Globus pallidus (tissue), 1 donor: ENCODE measurements around the gene RGL2.
"Not testable (repeated sequence)": the region's sequence is repeated elsewhere in the genome, so short reads cannot be mapped to it uniquely, and the experiment has no call there.

ENCODE experiments used
- DNase-seq: peaks from one replicate; pipeline ENCODE4 v3.0.0-alpha.2; 2015; ENCODE audit warnings: low spot score

The RGL2 gene

GRCh38 chr6:33294086-33294823, 4.5 kb downstream of the RGL2 start:
- DNase-seq = no peak

GRCh38 chr6:33292996-33293682, 5.6 kb downstream of the RGL2 start:
- DNase-seq = no peak

GRCh38 chr6:33290459-33290858, 8.3 kb downstream of the RGL2 start:
- DNase-seq = no peak

GRCh38 chr6:33289784-33290315, 8.9 kb downstream of the RGL2 start:
- DNase-seq = no peak

DNA sequence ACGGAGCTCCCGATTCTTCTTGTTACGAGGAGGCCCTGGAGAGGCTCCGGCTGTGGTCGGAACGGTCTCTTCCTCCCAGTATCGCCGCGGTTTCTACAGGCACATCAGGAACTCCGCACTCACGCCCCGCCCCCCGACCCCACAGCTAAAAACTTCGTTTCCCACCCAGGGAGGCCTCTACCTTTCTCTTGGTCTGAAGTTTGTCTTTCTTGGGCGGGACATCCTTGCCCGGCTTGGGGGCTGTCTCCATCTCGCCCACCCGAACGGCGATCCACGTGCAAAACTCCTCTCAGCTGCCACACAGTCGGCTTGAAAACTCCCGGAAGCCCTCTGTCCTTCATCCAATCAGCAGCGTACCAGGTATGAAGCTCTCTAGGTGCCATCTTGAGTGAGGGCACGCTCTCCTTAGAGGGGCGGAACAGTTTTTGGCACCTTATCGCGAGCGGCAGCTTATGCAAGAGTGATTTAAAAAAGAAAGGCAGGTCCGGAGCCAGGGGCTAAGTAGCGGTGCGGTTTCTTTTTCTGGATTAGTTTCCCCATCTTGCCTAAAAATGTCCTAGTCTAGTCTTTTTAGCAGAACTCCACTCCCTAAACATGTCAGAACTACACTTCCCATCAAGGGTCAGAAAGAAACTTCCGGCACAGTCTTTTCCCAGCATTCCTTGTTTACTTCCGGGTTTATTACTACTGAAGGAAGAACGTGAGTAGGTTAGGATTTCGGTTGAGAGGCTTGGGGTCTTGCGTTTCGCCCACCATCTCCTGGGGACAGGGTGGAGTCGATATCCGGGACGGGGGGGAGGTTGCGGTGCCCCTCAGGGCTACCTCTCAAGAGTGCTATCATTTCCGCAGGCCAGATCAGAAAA, 9.6 kb downstream of the RGL2 start, which contains the start of the genes PFDN6 and WDR46:
Gene PFDN6 (plus strand): TSS at position 681 of the 863 bp plus-strand sequence. CDS start 256 bp downstream, outside the sequence.
Gene WDR46 (minus strand): TSS at position 319 of the 863 bp plus-strand sequence. CDS start 69 bp downstream, at position 250.
- DNase-seq = peak; percentile 97

DNA sequence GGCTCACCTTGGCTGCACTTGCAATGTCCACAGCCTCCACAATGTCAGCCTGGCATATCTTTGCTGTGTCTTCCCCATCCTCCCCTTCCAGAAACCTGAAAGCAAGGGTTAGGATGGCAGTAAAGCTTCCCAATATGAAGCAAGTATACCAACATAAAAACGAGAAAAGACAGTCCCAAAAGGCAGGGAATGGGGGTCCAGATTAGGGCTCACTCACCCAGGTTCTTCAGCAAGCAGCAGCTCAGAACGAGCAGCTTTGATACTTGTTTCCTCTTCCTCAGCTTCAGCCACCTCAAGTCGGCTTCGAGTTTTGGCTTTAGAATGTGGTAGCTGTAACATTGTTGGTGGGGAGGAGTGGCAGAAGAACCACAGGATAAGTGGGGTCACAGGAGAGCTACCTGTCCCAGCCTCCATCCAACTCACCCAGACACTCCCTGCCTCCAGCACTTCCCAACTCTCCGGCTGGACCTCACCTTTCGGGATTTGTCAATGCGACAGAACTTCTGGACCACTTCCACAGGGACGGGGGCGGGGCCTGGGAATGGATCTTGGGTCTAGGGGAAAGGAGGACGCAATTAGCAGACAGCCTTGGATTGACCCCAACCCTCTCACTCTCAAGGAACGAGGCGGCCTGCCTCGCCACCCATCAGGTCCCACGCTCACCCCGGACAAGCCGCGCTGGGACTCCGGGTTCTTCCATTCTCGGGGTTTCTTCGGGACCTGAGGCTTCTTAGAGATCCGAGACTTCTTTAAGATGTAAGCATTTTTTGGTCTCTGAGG, 10.4 kb downstream of the RGL2 start:
- no peak for DNase-seq

DNA sequence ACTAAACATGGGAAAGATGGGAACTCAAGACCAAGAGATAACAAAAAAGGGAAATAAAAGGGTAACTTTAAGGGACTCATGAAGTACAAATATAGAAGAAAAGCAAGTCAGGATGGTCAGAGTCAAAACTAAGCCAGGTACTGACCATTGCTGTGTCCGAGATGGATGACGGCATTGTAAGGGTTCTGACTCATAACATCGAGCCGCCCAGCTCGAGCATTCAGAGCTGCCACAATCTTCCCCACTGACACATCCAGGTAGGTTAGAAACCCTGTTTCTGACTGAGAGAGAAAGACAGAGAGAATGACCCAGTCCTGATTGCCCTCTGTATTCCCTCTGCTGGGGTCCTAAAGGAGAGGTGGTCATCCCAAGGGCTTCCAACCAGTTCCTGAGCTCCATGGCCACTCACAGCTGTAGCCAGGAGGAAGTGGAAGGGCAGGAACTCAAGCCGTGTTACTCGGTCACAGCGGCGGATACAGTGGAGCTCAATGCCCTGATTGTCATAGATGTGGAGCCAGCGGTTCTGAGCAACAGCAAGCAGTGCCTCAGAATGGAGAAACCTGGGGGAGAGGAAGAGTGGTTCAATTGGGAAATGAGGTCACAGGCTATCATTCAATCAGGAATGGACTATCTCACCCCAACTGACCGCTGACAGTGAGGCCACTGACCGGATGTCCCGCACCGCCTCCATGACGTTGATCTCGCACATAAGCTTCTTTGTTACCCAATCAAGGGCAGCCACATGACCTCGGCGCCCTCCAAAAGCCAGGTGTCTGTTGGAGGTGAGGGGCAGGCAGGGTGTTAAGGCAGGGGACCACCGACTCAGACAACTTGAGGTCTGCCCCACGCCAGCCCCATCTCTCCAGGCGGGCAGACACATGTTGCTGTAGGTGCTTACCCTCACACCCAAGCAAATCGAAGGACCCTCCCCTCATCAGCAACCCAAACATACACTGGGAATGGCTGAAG, 11.5 kb downstream of the RGL2 start:
- no peak for DNase-seq

- DNase-seq = not testable (repeated sequence)
Measured at GRCh38 chr6:33285214-33285613, 13.5 kb downstream of the RGL2 start.

DNA sequence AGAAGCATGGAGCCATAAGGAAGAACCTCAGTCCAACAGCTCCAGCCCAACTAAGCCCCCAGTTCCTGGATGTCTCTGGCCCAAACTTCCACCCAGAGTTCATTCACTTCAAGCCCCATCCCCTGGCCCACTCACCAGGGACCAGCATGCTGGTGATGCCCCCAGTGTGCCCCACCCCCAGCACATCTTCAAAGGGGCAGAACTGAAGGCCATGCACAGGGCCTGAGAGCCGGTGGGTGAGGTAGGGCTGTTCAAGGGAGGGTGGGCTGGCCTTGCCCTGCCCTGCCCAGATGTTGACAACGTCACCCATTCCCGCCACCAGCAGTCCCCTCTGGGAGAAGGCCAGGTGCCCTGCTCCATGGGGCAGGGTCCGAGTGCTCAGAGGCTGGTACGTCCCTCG, 18.2 kb downstream of the RGL2 start:
- DNase-seq = no peak

DNA sequence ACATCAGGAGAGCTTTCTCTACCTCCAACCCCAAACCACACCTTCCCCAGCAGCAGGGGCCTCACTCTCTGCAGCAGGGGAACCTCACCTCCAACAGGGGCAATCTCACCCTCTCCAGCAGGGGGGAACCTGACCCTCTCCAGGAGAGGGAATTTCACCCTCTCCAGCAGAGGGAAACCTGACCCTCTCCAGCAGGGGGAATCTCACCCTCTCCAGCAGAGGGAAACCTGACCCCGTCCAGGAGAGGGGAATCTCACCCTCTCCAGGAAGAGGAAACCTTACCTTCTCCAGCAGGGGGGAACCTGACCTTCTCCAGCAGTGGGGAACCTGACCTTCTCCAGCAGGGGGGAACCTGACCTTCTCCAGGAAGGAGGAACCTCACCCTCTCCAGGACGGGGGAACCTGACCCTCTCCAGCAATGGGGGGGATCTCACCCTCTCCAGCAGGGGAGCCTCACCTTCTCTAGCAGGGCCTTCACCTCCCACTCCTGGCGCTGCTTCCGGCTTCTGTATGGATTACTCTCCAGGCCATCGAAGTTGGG, 18.7 kb downstream of the RGL2 start:
- DNase-seq = no peak

DNA sequence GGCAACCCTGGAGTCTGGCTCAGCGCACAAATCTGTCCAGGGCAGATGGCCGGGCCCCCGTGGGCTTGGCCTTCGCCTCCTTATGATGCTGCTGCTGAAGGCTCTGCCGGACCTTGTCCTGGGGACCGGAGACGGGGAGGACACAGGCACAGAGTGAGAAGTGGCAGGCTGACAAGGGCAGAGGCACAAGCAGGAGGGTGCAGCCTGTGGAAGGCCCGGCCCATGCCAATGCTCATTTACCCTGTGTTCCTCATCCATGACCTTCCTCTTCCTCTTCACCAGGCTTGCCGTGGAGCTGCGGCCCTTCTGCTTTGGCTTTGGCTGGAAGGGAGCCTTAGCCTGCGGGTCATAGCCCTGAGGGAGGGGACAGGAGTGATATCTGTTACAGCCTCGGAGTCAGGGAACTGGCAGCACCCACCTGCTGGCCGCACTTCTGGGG, 19.5 kb downstream of the RGL2 start:
- no peak for DNase-seq

DNA sequence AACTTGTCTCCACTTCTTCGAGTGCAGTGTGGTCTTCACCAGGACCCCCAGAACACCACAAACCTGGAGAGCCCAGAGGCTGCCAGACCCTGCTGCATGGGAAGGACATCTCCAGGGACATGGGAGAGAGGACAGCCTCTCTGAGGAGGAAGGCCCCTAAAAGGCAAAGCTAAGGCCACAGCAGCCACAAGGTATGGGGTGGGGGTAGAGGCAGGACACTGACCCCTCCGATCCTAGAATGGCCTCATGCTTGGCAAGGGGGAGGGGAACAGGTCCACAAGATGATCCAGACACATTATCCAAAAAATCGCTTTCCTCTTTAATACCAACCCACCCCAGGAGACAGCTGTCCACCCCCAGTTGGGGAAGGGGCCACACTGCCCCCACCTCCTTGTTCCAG, 19.9 kb downstream of the RGL2 start:
- no peak for DNase-seq

DNA sequence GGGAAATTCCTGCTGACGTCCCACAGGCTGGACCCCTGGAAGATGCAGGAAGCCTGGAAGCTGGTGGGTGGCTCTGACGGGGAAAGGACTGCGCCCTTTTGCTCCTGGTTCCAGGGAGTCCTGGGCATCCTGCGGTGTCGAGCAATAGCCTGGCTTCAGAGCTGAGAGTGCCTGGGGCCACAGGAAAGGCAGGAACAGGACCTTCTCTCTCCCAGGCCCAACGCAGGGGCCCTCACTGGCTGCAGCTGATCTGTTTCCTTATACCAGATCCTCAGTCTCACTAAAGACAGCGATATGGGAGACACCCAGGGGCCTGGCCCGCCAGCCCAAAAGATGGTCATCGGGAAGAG, 20.4 kb downstream of the RGL2 start:
- no peak for DNase-seq

DNA sequence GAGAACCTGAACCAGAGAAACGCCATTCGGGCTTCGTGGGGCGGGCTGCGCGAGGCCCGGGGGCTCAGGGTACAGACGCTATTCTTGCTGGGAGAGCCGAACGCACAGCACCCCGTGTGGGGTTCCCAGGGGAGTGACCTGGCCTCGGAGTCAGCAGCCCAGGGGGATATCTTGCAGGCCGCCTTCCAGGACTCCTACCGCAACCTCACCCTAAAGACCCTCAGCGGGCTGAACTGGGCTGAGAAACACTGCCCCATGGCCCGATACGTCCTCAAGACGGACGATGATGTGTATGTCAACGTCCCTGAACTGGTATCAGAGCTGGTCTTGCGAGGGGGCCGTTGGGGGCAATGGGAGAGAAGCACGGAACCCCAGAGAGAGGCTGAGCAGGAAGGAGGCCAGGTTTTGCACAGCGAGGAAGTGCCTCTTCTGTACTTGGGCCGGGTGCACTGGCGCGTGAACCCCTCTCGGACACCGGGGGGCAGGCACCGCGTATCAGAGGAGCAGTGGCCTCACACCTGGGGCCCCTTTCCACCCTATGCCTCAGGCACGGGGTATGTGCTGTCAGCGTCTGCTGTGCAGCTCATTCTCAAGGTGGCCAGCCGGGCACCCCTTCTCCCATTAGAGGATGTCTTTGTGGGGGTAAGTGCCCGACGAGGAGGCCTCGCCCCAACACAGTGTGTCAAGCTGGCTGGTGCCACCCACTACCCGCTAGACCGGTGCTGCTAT, 20.9 kb downstream of the RGL2 start:
- DNase-seq = no peak

DNA sequence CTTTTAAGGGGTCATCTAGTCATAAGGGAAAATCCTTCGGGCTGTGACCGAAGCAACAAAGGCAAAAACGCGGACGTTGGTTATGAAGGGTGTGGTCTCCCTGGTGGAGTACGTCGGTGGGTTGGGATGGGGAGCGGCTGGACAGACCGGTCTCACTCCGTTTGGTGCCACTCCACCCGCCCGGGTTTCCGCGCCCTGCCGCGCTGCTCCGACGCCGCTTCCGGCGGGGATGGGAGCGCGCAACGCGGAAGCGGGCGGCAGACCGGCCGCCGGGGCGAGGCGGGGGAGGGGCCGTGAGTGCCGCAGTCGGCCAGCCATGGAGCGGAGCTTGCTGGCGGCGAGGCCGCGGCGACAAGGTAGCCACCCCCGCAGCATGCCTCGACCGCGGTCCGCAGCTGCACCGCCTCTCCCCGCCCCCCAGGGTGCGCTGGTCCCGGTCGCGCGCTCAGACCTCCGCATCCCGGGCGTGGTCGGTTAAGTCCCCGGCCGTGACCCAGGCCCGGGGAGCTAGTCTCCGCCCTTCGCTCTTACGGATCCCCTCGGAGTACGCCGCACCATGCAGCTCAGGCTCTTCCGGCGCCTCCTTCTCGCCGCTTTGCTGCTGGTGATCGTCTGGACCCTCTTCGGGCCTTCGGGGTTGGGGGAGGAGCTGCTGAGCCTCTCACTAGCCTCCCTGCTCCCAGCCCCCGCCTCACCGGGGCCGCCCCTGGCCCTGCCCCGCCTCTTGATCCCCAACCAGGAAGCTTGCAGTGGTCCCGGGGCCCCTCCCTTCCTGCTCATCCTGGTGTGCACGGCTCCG, 21.7 kb downstream of the RGL2 start, which contains the start of gene B3GALT4:
Gene B3GALT4 (plus strand): TSS at position 260 of the 799 bp plus-strand sequence. CDS start 297 bp downstream, at position 557.
- DNase-seq = peak; percentile 42

- DNase-seq = no peak
Measured at GRCh38 chr6:33276581-33276863, 22.2 kb downstream of the RGL2 start.

DNA sequence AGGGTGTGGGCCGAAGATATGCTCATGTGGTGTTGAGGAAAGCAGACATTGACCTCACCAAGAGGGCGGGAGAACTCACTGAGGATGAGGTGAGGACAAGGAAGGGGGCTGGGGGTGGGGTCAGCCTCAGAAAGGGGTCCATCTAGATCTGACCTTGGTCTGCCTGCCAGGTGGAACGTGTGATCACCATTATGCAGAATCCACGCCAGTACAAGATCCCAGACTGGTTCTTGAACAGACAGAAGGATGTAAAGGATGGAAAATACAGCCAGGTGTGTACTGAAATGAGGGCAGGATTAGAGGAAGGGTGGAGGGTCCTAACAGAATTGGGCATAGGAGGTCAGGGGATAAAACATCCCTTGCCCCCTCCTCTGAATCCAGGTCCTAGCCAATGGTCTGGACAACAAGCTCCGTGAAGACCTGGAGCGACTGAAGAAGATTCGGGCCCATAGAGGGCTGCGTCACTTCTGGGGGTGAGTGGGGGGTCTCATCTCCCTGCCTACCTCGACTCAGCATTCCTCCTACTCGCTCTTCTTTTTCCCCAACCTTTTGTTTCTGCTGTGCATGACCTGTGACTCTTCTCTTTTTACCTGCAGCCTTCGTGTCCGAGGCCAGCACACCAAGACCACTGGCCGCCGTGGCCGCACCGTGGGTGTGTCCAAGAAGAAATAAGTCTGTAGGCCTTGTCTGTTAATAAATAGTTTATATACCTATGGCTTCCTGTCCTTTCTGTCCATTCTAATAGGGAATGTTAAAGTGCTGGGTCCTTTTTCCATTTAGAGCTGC, 22.8 kb downstream of the RGL2 start:
- DNase-seq = not testable (repeated sequence)
